Panc1 (cell line): ENCODE results near the gene DDX20. TPM values are rescaled to one million over a fixed set of nuclear protein-coding genes. Genes with fewer than 3 reads are reported as not detected.

Source experiments
- ATAC-seq: fragments of 200-7000 bp; cut with Tn5 transposase; 2 replicates; pipeline ENCODE4 v1.9.1; 2020; ENCODE audit warnings: mild to moderate bottlenecking, moderate library complexity
- BruUV-seq: library from RNA; stranded (reverse); fragments of 400-500 nt; replicated peaks from 2 replicates; lab custom pipeline; 2021; lab: Mats Ljungman, UMichigan
- CTCF ChIA-PET: fragments of 300-600 bp; sonication (Branson Sonifier 250); formaldehyde crosslinking; loops from one replicate; lab custom pipeline; 2022; ENCODE audit warnings: antibody characterized with exemption; lab: Charles Lee
- POLR2A ChIA-PET: fragments of 300-600 bp; sonication (Branson Sonifier 250); formaldehyde crosslinking; loops from one replicate; lab custom pipeline; 2022; ENCODE audit warnings: antibody characterized with exemption; lab: Charles Lee
- DNase-seq: peaks from one replicate; pipeline ENCODE4 v3.0.0-alpha.2; 2010; ENCODE audit warnings: low read depth, low spot score
- H3K27ac ChIP-seq: 2 replicates; pipeline ENCODE4 v1.5.1; 2011; ENCODE audit warnings: mild to moderate bottlenecking, low read length, inconsistent platforms
- H3K27me3 ChIP-seq: fragments of 200-500 bp; sonication (Bioruptor generic); 2 replicates; pipeline ENCODE4 v1.6.0; 2014; ENCODE audit warnings: low read length, inconsistent platforms; ENCODE audit not compliant: control insufficient read depth, insufficient read depth
- H3K36me3 ChIP-seq: fragments of 200-500 bp; sonication (Bioruptor generic); 2 replicates; pipeline ENCODE4 v1.5.1; 2014; ENCODE audit warnings: inconsistent platforms, mild to moderate bottlenecking, low read length, moderate library complexity; ENCODE audit not compliant: control insufficient read depth, insufficient read depth
- H3K4me1 ChIP-seq: 2 replicates; pipeline ENCODE4 v1.5.1; 2011; ENCODE audit warnings: inconsistent platforms, mild to moderate bottlenecking, low read length, moderate library complexity; ENCODE audit not compliant: control insufficient read depth, insufficient read depth
- H3K4me3 ChIP-seq, 2 experiments: 2 replicates each; pipeline ENCODE4 v1.5.1; 2011 to 2012; ENCODE audit warnings: low read depth in 2 of 2, low read length in 2 of 2, mild to moderate bottlenecking in 2 of 2, inconsistent platforms in 1 of 2, moderate library complexity in 1 of 2
- H3K9me3 ChIP-seq: fragments of 200-500 bp; sonication (Bioruptor generic); 2 replicates; pipeline ENCODE4 v1.5.1; 2014; ENCODE audit warnings: low read depth, mild to moderate bottlenecking, inconsistent platforms, low read length, moderate library complexity; ENCODE audit not compliant: control insufficient read depth, insufficient read depth
- POLR2AphosphoS5 ChIP-seq: IDR thresholded peaks from 2 replicates; pipeline ENCODE4 v1.6.1; 2012; ENCODE audit warnings: mild to moderate bottlenecking, low read depth, low read length, moderate library complexity
- SIN3A ChIP-seq: IDR thresholded peaks from 2 replicates; pipeline ENCODE4 v1.6.1; 2012; ENCODE audit warnings: low read depth, mild to moderate bottlenecking, low read length, moderate library complexity, borderline replicate concordance; ENCODE audit not compliant: insufficient read depth
- TCF7L2 ChIP-seq: IDR thresholded peaks from 2 replicates; pipeline ENCODE4 v1.6.1; 2011; ENCODE audit warnings: mild to moderate bottlenecking, low read depth, low read length, inconsistent platforms
- in situ Hi-C: cut with HindIII; loops from 2 replicates; pipeline ENCODE4 v1.10.0; 2016; ENCODE audit warnings: low sequenced_read_pairs, low pct_unique_long_range_greater_than_20kb
- intact Hi-C: fragments of 100-400 bp; cut with micrococcal nuclease; formaldehyde crosslinking; loops from one replicate; pipeline ENCODE4 v1.10.0; 2022; ENCODE audit not compliant: unreplicated experiment
- total RNA-seq: library from RNA; stranded (reverse); gene quantifications from one replicate; pipeline ENCODE4 v1.2.1, GENCODE V29; 2021; ENCODE audit not compliant: unreplicated experiment
- TF ChIP-seq, protein P1 (sequence below): fragments of 450-650 bp; IDR thresholded peaks from 2 replicates; pipeline ENCODE4 v1.5.1; 2017; ENCODE audit warnings: mild to moderate bottlenecking
- TF ChIP-seq, protein P2 (sequence below), 2 experiments: IDR thresholded peaks; 2 replicates each; pipeline ENCODE4 v1.6.1; 2011 to 2012; ENCODE audit warnings: low read depth in 2 of 2, control low read depth in 1 of 2, low read length in 1 of 2, mild to moderate bottlenecking in 1 of 2, moderate library complexity in 1 of 2; ENCODE audit not compliant: insufficient read depth in 1 of 2

The DDX20 gene
- total RNA-seq, 1 experiment from 2014 or later: 9.1 TPM

DNA sequence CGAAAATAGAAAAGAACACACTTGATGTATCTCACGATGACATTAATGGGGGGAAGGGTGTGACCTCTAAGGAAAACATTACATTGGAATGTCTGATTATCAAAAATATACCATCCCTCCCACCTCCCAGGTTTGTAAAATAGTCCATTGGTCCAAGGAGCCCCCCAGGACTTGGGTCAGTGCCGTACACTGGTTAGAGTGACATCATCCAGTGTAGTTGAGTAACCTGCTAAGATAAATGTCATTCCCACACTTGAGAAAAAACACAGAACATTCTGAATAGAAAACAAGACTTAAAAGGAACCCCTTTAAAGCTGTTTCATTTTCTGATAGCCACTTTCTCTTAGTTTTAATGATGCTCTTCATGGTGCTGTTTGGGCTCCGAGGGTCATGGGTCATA is 15.2 kb downstream of the DDX20 start:
- Histone ChIP-seq H3K27ac (no peak overlapping the region), H3K36me3 (peaks cover 3% of the 10 kb centered on the region; the same call in 1 of the 2 replicates), H3K9me3 (no peaks in the 10 kb centered on the region), H3K4me1 (no peaks in the 10 kb centered on the region), H3K4me3 (no peak overlapping the region), H3K27me3 (no peaks in the 10 kb centered on the region)
- ChIA-PET POLR2A (no interaction called here), CTCF (interaction anchor here (0.6 kb wide), 1 partner anchor 21 kb away, joined by 3 read pairs; no protein-coding TSS in a partner anchor)
- DNase-seq (no peak), ATAC-seq (no peak)
- intact Hi-C loops (no loop called here), in situ Hi-C loops (no loop called here)
- TF ChIP-seq, protein P1, sequence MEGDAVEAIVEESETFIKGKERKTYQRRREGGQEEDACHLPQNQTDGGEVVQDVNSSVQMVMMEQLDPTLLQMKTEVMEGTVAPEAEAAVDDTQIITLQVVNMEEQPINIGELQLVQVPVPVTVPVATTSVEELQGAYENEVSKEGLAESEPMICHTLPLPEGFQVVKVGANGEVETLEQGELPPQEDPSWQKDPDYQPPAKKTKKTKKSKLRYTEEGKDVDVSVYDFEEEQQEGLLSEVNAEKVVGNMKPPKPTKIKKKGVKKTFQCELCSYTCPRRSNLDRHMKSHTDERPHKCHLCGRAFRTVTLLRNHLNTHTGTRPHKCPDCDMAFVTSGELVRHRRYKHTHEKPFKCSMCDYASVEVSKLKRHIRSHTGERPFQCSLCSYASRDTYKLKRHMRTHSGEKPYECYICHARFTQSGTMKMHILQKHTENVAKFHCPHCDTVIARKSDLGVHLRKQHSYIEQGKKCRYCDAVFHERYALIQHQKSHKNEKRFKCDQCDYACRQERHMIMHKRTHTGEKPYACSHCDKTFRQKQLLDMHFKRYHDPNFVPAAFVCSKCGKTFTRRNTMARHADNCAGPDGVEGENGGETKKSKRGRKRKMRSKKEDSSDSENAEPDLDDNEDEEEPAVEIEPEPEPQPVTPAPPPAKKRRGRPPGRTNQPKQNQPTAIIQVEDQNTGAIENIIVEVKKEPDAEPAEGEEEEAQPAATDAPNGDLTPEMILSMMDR: no peak
- no peak for TF ChIP-seq SIN3A
- TF ChIP-seq POLR2AphosphoS5: no peak
- no peak for TF ChIP-seq TCF7L2
- TF ChIP-seq, protein P2, sequence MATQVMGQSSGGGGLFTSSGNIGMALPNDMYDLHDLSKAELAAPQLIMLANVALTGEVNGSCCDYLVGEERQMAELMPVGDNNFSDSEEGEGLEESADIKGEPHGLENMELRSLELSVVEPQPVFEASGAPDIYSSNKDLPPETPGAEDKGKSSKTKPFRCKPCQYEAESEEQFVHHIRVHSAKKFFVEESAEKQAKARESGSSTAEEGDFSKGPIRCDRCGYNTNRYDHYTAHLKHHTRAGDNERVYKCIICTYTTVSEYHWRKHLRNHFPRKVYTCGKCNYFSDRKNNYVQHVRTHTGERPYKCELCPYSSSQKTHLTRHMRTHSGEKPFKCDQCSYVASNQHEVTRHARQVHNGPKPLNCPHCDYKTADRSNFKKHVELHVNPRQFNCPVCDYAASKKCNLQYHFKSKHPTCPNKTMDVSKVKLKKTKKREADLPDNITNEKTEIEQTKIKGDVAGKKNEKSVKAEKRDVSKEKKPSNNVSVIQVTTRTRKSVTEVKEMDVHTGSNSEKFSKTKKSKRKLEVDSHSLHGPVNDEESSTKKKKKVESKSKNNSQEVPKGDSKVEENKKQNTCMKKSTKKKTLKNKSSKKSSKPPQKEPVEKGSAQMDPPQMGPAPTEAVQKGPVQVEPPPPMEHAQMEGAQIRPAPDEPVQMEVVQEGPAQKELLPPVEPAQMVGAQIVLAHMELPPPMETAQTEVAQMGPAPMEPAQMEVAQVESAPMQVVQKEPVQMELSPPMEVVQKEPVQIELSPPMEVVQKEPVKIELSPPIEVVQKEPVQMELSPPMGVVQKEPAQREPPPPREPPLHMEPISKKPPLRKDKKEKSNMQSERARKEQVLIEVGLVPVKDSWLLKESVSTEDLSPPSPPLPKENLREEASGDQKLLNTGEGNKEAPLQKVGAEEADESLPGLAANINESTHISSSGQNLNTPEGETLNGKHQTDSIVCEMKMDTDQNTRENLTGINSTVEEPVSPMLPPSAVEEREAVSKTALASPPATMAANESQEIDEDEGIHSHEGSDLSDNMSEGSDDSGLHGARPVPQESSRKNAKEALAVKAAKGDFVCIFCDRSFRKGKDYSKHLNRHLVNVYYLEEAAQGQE (IDR thresholded peaks at IDR 0.05; ENCODE audit: insufficient read depth in 1 of 2, low read depth in 2 of 2, low read length in 1 of 2): no peak
- no TSS peak for BruUV-seq

DNA sequence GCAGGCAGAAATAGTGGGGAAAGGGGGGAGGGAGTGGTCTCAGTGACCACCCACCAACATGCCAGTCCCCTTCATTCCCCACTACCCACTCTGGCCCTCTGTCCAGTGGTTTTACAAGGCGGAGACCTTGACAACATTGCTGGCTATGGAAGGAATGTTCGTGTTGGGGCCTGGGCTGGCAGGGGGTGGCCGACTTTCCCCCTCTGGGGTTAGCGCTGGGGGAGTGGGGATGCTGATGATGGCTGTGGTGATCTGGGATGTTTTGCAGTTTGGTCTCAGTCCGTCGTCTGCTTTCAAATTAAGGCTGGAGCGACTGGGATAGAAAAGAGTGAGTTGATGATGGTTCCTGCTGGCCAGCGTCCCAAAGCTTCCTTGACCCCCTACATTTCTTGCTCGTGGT is 20.3 kb downstream of the DDX20 start:
- BruUV-seq: no TSS peak
- in situ Hi-C loops (no loop called here), intact Hi-C loops (no loop called here)
- Histone ChIP-seq H3K27ac (no peak overlapping the region), H3K4me1 (no peaks in the 10 kb centered on the region), H3K36me3 (no peaks in the 10 kb centered on the region), H3K27me3 (no peaks in the 10 kb centered on the region), H3K9me3 (no peaks in the 10 kb centered on the region), H3K4me3 (no peak overlapping the region)
- ChIA-PET POLR2A (no interaction called here), CTCF (no interaction called here)
- TF ChIP-seq POLR2AphosphoS5 (no peak), TCF7L2 (no peak)
- TF ChIP-seq, protein P2 (IDR thresholded peaks at IDR 0.05; ENCODE audit: insufficient read depth in 1 of 2, low read depth in 2 of 2, low read length in 1 of 2): no peak
- TF ChIP-seq, protein P1: no peak
- no peak for DNase-seq
- ATAC-seq: no peak
